IMR-90 (cell line): ENCODE data around the gene RBM34.

Experiments used
- CTCF ChIP-seq: conservative IDR thresholded peaks from 2 replicates; pipeline ENCODE4 v1.5.1; 2012; ENCODE audit warnings: mild to moderate bottlenecking, low read depth, low read length, improper control_type of control experiment
- MAFK ChIP-seq: IDR thresholded peaks from 2 replicates; pipeline ENCODE4 v1.6.1; 2012; ENCODE audit warnings: low read depth, low read length, improper control_type of control experiment
- POLR2A ChIP-seq: IDR thresholded peaks from 2 replicates; pipeline ENCODE4 v1.6.1; 2012; ENCODE audit warnings: mild to moderate bottlenecking, low read depth, low read length

GRCh38 chr1:235108876-235109275 is 52.2 kb downstream of the RBM34 start:
- TF ChIP-seq CTCF (no peak), MAFK (no peak), POLR2A (no peak)
